GM12878 (cell line): ENCODE results near the gene DKK3.

Source experiments
- CTCF ChIP-seq, 3 experiments: IDR thresholded peaks in 2 of 3; conservative IDR thresholded peaks in 1 of 3; 2 replicates each; pipeline ENCODE4 v1.5.1; 2011; ENCODE audit warnings: low read depth in 3 of 3, low read length in 3 of 3, mild to moderate bottlenecking in 3 of 3, control low read depth in 2 of 3, moderate library complexity in 2 of 3, inconsistent platforms in 1 of 3, mixed read lengths in 1 of 3; ENCODE audit not compliant: control insufficient read depth in 2 of 3, insufficient read depth in 1 of 3; ENCODE audit errors: extremely low read depth in 1 of 3
- GABPA ChIP-seq: IDR thresholded peaks from 2 replicates; pipeline ENCODE4 v1.6.1; 2014; ENCODE audit warnings: antibody characterized with exemption, low read depth, mild to moderate bottlenecking, inconsistent platforms

DNA sequence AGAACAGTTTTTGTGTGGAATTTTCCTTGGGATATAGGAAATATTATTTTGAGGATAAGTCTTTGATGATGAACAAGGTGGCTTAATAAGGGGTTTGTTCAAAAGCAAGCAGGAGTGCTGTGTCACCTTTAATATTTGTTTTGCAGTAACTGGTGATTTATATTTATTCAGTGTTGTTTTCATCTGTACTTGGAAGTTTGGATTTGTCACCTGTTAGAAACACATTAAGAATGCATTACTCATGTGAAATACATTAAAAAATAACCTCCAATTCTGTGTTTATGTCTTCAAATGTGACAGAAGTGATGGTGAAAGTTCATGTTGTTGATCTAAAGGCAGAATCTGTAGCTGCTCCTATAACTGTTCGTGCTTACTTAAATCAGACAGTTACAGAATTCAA lies 70.5 kb downstream of the DKK3 start:
- TF ChIP-seq GABPA = no peak
- no peak for TF ChIP-seq CTCF (IDR thresholded peaks at IDR 0.05 in 2 of 3, conservative IDR thresholded peaks at IDR 0.05 in 1 of 3; ENCODE audit: control insufficient read depth in 2 of 3, extremely low read depth in 1 of 3, insufficient read depth in 1 of 3, low read depth in 3 of 3, low read length in 3 of 3)
